ENCODE results near the gene DMRT2.

The DMRT2 gene

GRCh38 chr9:1051584-1052275 lies 1.6 kb downstream of the DMRT2 start:
- no peak for DNase-seq (ENCODE audit: low read depth)
- no peak overlapping the region for H3K4me3 ChIP-seq (ENCODE audit: low read depth, low read length)
- TF ChIP-seq, protein P1, sequence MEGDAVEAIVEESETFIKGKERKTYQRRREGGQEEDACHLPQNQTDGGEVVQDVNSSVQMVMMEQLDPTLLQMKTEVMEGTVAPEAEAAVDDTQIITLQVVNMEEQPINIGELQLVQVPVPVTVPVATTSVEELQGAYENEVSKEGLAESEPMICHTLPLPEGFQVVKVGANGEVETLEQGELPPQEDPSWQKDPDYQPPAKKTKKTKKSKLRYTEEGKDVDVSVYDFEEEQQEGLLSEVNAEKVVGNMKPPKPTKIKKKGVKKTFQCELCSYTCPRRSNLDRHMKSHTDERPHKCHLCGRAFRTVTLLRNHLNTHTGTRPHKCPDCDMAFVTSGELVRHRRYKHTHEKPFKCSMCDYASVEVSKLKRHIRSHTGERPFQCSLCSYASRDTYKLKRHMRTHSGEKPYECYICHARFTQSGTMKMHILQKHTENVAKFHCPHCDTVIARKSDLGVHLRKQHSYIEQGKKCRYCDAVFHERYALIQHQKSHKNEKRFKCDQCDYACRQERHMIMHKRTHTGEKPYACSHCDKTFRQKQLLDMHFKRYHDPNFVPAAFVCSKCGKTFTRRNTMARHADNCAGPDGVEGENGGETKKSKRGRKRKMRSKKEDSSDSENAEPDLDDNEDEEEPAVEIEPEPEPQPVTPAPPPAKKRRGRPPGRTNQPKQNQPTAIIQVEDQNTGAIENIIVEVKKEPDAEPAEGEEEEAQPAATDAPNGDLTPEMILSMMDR (conservative IDR thresholded peaks at IDR 0.05; ENCODE audit: low read depth, low read length) = no peak

GRCh38 chr9:1052365-1053281 lies 2.5 kb downstream of the DMRT2 start:
- no peak overlapping the region for H3K4me3 ChIP-seq (ENCODE audit: low read depth, low read length)
- TF ChIP-seq, protein P1 (conservative IDR thresholded peaks at IDR 0.05; ENCODE audit: low read depth, low read length) = no peak
- DNase-seq (ENCODE audit: low read depth) = no peak

DNA sequence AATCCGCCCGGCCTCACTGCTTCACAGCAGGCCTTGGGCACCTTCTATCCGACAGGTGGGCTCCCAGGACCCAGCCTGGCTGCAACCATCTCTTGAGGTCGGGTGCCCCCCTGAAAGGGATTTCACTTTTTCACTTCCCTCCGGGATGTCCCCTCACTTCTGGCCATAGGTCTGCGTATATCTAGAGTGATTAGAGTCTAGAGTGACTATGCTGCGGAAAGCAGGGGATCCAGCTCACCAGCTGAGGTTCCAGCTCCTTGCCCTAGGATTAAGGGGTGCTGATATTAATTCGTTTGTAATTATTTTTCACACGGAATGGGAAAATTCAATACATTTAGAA lies 3.1 kb downstream of the DMRT2 start:
- no peak for DNase-seq (ENCODE audit: low read depth)
- TF ChIP-seq, protein P1 (conservative IDR thresholded peaks at IDR 0.05; ENCODE audit: low read depth, low read length) = no peak
- H3K4me3 ChIP-seq (ENCODE audit: low read depth, low read length) = no peak overlapping the region

DNA sequence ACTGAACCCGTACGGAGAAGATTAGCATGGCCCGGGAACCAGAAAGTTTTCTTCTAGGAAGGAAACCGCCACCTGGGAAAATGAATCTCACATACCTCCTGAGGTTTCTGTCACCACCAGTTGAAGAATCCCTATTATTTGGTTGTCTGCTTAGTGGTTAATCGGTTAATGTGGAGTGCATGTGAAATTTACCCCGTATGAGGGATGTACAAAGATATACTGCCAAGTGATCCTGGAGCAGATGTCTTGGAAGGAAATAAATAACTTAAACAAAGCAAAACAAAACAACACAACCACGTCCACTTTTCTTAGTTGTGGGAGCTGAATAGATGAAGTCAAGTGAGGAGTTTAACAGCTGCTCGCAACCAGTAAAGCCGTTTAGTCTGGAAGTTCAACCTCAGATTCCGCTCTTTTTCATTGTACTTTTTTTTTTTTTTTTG lies 3.8 kb downstream of the DMRT2 start:
- no peak for DNase-seq (ENCODE audit: low read depth)
- TF ChIP-seq, protein P1 (conservative IDR thresholded peaks at IDR 0.05; ENCODE audit: low read depth, low read length) = no peak
- H3K4me3 ChIP-seq (ENCODE audit: low read depth, low read length) = no peak overlapping the region

- TF ChIP-seq, protein P1 (conservative IDR thresholded peaks at IDR 0.05; ENCODE audit: low read depth, low read length) = no peak
- no peak for DNase-seq (ENCODE audit: low read depth)
- H3K4me3 ChIP-seq (ENCODE audit: low read depth, low read length) = no peak overlapping the region
Measured at GRCh38 chr9:1055166-1055565, 5.0 kb downstream of the DMRT2 start.

GRCh38 chr9:1057910-1058309 lies 7.8 kb downstream of the DMRT2 start:
- TF ChIP-seq, protein P1 (conservative IDR thresholded peaks at IDR 0.05; ENCODE audit: low read depth, low read length) = no peak
- H3K4me3 ChIP-seq (ENCODE audit: low read depth, low read length) = no peak overlapping the region
- DNase-seq (ENCODE audit: low read depth) = no peak
